Calu3 (cell line): ENCODE data around the gene ULK2. TPM values are rescaled to one million over a fixed set of nuclear protein-coding genes. Genes with fewer than 3 reads are reported as not detected.

Experiments used
- BruUV-seq: library from RNA; stranded (reverse); fragments of 400-500 nt; replicated peaks from 2 replicates; lab custom pipeline; 2021; lab: Mats Ljungman, UMichigan
- CTCF ChIA-PET: fragments of 300-600 bp; sonication (Branson Sonifier 250); formaldehyde crosslinking; loops from one replicate; lab custom pipeline; 2022; ENCODE audit warnings: antibody characterized with exemption; lab: Charles Lee
- DNase-seq: peaks from one replicate; pipeline ENCODE4 v3.0.0; 2022
- H3K27ac Mint-ChIP-seq: one replicate; pipeline ENCODE4 v1.8.0; 2022; ENCODE audit warnings: mixed read lengths; ENCODE audit not compliant: unreplicated experiment
- H3K27me3 Mint-ChIP-seq: one replicate; pipeline ENCODE4 v1.8.0; 2022; ENCODE audit warnings: mixed read lengths; ENCODE audit not compliant: unreplicated experiment
- H3K36me3 Mint-ChIP-seq: one replicate; pipeline ENCODE4 v1.8.0; 2022; ENCODE audit warnings: mild to moderate bottlenecking, moderate library complexity, mixed read lengths; ENCODE audit not compliant: insufficient read depth, unreplicated experiment
- H3K4me1 Mint-ChIP-seq: one replicate; pipeline ENCODE4 v1.8.0; 2022; ENCODE audit warnings: mild to moderate bottlenecking, low read depth, mixed read lengths; ENCODE audit not compliant: unreplicated experiment
- H3K4me3 Mint-ChIP-seq: one replicate; pipeline ENCODE4 v1.8.0; 2022; ENCODE audit warnings: mild to moderate bottlenecking, low read depth, moderate library complexity, mixed read lengths; ENCODE audit not compliant: unreplicated experiment
- H3K9me3 Mint-ChIP-seq: one replicate; pipeline ENCODE4 v1.8.0; 2022; ENCODE audit warnings: low read depth, mixed read lengths; ENCODE audit not compliant: unreplicated experiment
- intact Hi-C: fragments of 100-400 bp; cut with micrococcal nuclease; formaldehyde crosslinking; loops from one replicate; pipeline ENCODE4 v1.10.0; 2022; ENCODE audit not compliant: unreplicated experiment
- total RNA-seq: library from RNA; stranded (reverse); gene quantifications from 2 replicates; pipeline ENCODE4 v1.2.3, GENCODE V29; 2022
- TF ChIP-seq, protein P1 (sequence below): fragments of 200-600 bp; IDR thresholded peaks from one replicate; pipeline ENCODE4 v1.8.0; 2022; ENCODE audit warnings: antibody characterized with exemption; ENCODE audit not compliant: unreplicated experiment

ULK2 gene
- total RNA-seq, 1 experiment from 2014 or later: 4.7 TPM

DNA sequence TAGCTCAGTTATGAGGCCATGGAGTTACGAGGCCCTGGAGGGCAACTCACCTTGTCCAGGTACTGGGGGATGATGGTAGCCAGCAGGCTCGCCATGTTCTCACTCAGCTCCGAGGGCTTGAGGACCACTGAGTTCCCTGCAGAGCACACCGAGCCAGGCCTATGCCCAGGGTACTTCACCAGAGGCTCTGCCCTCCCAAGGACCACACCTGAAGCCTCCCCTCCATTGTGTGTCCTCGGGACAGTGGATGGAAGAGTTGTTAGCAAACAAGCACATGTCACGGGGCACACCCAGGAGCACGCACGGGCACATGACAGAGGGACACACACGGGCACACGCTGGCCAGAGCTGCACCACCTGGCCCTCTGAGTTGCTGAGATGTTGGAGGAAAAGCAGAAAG is 125.2 kb downstream of the ULK2 start:
- Mint-ChIP-seq H3K9me3 (no peaks in the 10 kb centered on the region), H3K27ac (no peak overlapping the region), H3K4me3 (no peak overlapping the region), H3K36me3 (peaks cover 13% of the 10 kb centered on the region), H3K27me3 (no peaks in the 10 kb centered on the region), H3K4me1 (peaks cover 6% of the 10 kb centered on the region)
- CTCF ChIA-PET: no interaction called here
- TF ChIP-seq, protein P1, sequence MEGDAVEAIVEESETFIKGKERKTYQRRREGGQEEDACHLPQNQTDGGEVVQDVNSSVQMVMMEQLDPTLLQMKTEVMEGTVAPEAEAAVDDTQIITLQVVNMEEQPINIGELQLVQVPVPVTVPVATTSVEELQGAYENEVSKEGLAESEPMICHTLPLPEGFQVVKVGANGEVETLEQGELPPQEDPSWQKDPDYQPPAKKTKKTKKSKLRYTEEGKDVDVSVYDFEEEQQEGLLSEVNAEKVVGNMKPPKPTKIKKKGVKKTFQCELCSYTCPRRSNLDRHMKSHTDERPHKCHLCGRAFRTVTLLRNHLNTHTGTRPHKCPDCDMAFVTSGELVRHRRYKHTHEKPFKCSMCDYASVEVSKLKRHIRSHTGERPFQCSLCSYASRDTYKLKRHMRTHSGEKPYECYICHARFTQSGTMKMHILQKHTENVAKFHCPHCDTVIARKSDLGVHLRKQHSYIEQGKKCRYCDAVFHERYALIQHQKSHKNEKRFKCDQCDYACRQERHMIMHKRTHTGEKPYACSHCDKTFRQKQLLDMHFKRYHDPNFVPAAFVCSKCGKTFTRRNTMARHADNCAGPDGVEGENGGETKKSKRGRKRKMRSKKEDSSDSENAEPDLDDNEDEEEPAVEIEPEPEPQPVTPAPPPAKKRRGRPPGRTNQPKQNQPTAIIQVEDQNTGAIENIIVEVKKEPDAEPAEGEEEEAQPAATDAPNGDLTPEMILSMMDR: no peak
- DNase-seq: no peak
- intact Hi-C loops: loop anchor here (10.0 kb wide), 1 partner anchor 88 kb away; no protein-coding TSS in a partner anchor
- no TSS peak for BruUV-seq

DNA sequence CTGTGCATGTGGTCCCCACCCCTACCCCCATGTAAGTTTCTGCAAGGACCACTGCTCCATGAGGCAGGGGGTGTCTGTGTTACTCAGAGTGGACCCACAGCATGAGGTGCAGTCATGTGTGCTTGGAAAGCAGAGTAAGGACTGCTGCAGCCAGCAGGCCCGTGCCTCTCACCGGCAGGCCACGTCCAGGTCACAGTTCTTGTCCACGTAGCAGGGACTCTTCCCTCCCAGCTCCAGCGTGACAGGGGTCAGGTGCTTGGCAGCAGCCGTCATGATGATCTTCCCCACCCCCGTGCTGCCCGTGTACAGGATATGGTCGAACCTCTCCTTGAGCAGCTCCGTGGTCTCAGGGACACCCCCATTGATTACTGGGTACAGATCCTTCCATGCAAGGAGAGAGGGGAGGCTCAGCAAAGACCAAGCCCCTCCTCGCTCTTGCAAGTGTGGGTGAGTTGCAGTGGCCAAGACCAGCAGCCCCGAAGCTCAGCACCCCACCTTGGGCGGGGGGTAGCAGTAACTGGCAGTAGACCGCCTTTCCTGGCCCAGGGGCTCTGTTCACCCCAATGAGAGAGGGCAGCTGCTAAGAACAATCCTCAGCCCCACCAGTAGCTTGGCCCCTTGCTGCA is 125.8 kb downstream of the ULK2 start:
- no peak for DNase-seq
- no peak overlapping the region for H3K4me3 Mint-ChIP-seq
- no peak overlapping the region for H3K27ac Mint-ChIP-seq
- peaks cover 13% of the 10 kb centered on the region for H3K36me3 Mint-ChIP-seq
- BruUV-seq: no TSS peak
- H3K27me3 Mint-ChIP-seq: no peaks in the 10 kb centered on the region
- intact Hi-C loops: loop anchor here (10.0 kb wide), 1 partner anchor 87 kb away; no protein-coding TSS in a partner anchor
- H3K4me1 Mint-ChIP-seq: peaks cover 6% of the 10 kb centered on the region
- H3K9me3 Mint-ChIP-seq: no peaks in the 10 kb centered on the region
- CTCF ChIA-PET: interaction anchor here (0.5 kb wide), 1 partner anchor 60 kb away, joined by 4 read pairs; no protein-coding TSS in a partner anchor
- TF ChIP-seq, protein P1: no peak

DNA sequence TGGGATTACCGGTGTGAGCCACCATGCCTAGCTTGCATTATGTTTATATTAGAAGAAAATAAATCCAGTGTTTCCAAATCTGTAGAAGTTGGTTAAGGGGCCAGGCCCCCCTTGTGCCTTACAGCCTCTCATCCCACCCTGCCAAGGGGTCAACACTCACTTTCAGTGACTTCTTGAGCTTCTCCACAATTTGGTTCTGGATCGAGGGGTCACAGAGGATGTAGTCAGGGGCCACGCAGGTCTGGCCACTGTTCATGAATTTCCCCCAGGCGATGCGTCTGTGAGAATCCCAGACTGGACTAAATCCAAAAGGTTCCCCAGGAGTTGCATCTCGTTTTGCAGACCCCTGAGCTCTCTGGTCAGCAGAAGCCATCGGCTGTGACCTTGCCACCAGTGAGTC is 126.8 kb downstream of the ULK2 start:
- H3K27ac Mint-ChIP-seq: no peak overlapping the region
- H3K4me3 Mint-ChIP-seq: no peak overlapping the region
- H3K36me3 Mint-ChIP-seq: peaks cover 13% of the 10 kb centered on the region
- no peaks in the 10 kb centered on the region for H3K9me3 Mint-ChIP-seq
- no TSS peak for BruUV-seq
- CTCF ChIA-PET: no interaction called here
- peaks cover 7% of the 10 kb centered on the region for H3K27me3 Mint-ChIP-seq
- H3K4me1 Mint-ChIP-seq: peaks cover 8% of the 10 kb centered on the region
- intact Hi-C loops: loop anchor here (10.0 kb wide), 1 partner anchor 86 kb away; no protein-coding TSS in a partner anchor
- DNase-seq: no peak
- TF ChIP-seq, protein P1: no peak

DNA sequence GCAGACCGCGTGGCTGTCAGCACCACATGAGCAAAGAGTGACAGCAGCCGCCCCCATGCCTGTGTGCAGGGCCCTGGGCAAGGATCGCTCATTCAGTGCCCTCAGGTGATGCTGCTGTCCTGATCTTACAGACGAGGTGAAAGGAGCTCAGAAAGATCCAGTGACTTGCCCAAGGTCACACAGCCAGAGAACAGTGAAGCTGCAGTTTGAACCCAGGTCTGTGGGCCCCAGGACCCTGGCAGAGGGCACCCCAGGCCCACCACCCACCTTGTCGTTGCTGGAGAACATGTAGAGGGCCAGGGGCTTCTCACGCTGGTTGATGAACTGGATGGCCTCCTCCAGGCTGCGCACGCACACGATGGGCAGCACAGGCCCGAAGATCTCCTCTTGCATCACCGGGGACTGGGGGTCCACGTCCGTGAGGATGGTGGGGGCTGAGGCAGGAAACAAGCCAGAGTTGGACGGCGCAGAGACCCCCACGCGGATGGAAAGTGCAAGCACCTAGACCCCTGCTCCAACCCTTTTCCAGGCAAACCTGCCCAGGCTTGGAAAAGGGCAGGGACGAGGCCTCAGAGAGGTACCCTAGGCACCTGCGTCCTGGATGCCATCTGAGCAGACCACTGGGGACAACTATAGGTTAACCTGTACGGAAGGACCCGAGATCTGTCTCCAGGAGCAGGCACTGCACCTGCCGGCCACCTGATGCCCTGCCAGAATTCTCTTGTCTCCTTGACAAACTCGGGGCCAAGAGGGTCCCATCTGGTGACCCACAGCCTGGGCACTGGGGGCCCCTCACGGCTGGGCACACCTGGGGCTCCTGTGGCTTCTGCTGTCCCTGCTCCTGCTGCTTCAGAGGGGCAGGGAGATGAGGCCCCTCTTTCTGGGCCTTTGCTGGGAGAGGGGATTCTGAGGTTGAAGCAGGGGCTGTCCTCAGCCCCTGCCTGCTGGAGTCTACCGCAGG is 128.2 kb downstream of the ULK2 start:
- CTCF ChIA-PET: no interaction called here
- Mint-ChIP-seq H3K27me3 (peaks cover 12% of the 10 kb centered on the region), H3K4me3 (no peak overlapping the region), H3K9me3 (no peaks in the 10 kb centered on the region), H3K27ac (no peak overlapping the region), H3K4me1 (peaks cover 7% of the 10 kb centered on the region), H3K36me3 (peaks cover 5% of the 10 kb centered on the region)
- TF ChIP-seq, protein P1: no peak
- intact Hi-C loops: loop anchor here (10.0 kb wide), 1 partner anchor 85 kb away; no protein-coding TSS in a partner anchor
- no TSS peak for BruUV-seq
- no peak for DNase-seq
